Motor neuron (in vitro differentiated cells): ENCODE data around the gene FATE1. TPM values are rescaled to one million over a fixed set of nuclear protein-coding genes. Genes with fewer than 3 reads are reported as not detected.
A peak's percentile ranks its signal among the peaks of the same experiment; 100 is the strongest.

Source experiments
- ATAC-seq, 8 experiments: fragments of 200-7000 bp; cut with Tn5 transposase; replicated peaks in 6 of 8; 2 replicates each; pipeline ENCODE4 v1.8.0; 2021; ENCODE audit warnings: mild to moderate bottlenecking in 8 of 8, moderate library complexity in 8 of 8
- H3K27ac ChIP-seq, 2 donors: fragments of 250-450 bp; sonication (Bioruptor Pico); 2 replicates each; pipeline ENCODE4 v1.9.0; 2021; ENCODE audit warnings: antibody characterized with exemption in 2 of 2, mild to moderate bottlenecking in 2 of 2, moderate library complexity in 1 of 2
- H3K4me1 ChIP-seq, 2 donors: fragments of 250-450 bp; sonication (Bioruptor Pico); replicated peaks in 1 of 2; 2 replicates each; pipeline ENCODE4 v1.6.1; 2021; ENCODE audit warnings: antibody characterized with exemption in 2 of 2, mild to moderate bottlenecking in 2 of 2, moderate library complexity in 1 of 2
- H3K4me3 ChIP-seq, 5 donors: fragments of 250-450 bp; sonication (Bioruptor Pico); 2 replicates each; pipeline ENCODE4 v1.9.0; 2021; ENCODE audit warnings: antibody characterized with exemption in 5 of 5, mild to moderate bottlenecking in 5 of 5, moderate library complexity in 4 of 5
- WGBS, 10 experiments: fragments of 450-650 bp; shearing (Covaris generic); methylation state at CpG; one replicate each; pipeline ENCODE4 v1.0.0; 2022; 5-methylcytosine and 5-hydroxymethylcytosine counted together
- in situ Hi-C, 9 experiments: fragments of 400-800 bp; cut with MboI; loops; one replicate each; pipeline ENCODE4 v1.15.0; 2021; ENCODE audit warnings: low sequenced_read_pairs in 9 of 9, low pct_unique_long_range_greater_than_20kb in 2 of 9; ENCODE audit not compliant: unreplicated experiment in 9 of 9
- total RNA-seq, 8 experiments: library from RNA; unstranded; fragments of 300-600 nt; gene quantifications; 2 replicates each; pipeline versions ENCODE4 v1.2.3 to v1.2.4, GENCODE V29; 2022

The FATE1 gene, protein sequence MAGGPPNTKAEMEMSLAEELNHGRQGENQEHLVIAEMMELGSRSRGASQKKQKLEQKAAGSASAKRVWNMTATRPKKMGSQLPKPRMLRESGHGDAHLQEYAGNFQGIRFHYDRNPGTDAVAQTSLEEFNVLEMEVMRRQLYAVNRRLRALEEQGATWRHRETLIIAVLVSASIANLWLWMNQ
- total RNA-seq = 1 to 10 TPM in 2 of 8 experiments, under 1 TPM in 1, not detected in 5; 0.70 to 8.8 (median 1.1) TPM

DNA sequence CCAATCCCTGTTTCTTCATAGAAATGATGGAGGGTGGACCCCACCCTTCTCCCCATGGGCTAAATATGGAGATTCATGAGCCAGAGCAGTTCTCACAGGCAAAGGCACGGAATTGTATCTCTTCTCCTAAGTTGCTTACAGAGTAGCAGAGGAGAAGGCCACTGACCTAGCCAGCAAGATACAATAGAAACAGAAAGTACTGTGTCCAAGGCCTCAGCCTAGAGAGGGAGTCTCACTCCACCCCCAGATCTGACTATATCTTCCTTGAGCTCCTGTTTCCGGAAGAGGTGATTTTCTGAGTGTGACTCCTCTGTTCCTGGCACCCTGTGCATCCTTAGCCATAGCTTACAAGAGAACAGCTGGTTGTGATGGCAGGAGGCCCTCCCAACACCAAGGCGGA is at the start of gene FATE1:
Gene FATE1 (plus strand): TSS at position 284 of the 400 bp plus-strand sequence. CDS start 85 bp downstream, at position 369.
- Histone ChIP-seq H3K27ac (no peak within 1 kb of the TSS), H3K4me1 (no peaks in the 10 kb centered on the region), H3K4me3 (no peak within 1 kb of the TSS)
- peak in 2 of 8 experiments; percentile 47 to 58 for ATAC-seq
- in situ Hi-C loops = no loop called here
- 43 to 86% (median 65%) methylated on average over 1 to 2 of the region's 3 CpGs; no CpG with 5 or more reads in 6 of the 10 experiments for WGBS, 10 experiments

DNA sequence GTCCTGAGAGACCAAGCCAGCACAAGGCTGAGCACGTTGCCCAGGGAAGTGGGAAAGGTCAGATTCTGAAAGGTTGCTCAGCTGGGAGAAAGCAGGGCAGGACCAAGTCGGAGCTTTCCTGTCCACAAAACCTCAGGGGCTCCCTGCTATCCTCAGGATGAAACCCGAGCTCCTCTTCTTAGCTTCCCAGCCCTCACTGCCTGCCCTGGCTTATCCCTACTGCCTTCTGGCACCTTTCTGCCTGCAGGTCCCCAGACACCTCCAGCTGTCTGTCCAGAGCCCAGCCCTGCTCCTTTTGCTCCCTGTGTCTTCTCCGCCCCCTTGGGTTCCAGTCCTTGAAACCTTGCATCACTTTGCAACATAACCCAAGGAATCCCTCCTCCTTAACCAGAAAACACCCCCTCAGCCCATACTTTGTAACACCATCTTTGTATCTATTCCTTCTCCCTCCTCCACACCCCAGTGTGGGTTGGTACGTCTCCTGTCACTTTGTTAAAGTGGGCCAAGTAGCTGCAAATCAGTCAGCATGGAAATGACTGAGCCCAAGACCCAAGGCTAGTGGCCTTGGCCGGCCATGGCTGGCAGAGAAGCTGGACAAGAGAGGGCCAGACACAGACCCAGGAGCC is 40.6 kb upstream of the FATE1 start:
- H3K27ac ChIP-seq = no peak overlapping the region
- H3K4me3 ChIP-seq = no peak overlapping the region
- ATAC-seq = no peak
- WGBS, 10 experiments = 25 to 80% (median 38%) methylated on average over 1 to 5 of the region's 6 CpGs; no CpG with 5 or more reads in 7 of the 10 experiments
- H3K4me1 ChIP-seq = no peaks in the 10 kb centered on the region
- in situ Hi-C loops = loop anchor here in 4 of 9 experiments (25.0 kb wide), 2 partner anchors 163 to 513 kb away; no protein-coding TSS in a partner anchor

DNA sequence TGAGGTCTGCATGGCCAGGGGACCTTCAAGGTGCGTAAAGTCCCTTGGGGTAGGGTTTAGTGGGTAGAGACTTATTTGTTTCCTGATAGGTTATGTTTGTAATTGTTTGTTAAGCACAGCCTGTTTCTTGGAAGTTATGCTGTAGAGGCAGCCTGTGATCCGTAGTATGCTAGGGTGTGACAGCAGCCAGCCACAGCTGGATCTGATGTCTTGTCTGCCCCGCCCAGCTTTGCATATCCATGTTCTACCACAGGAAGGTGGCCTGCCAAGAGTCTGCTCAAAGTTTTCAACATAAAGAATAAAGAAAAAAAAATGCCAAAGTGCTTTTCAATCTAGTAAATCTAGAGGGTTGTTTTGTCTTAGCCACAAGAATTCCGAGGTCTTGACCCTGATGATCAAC is 39.6 kb upstream of the FATE1 start:
- H3K4me3 ChIP-seq = no peak overlapping the region
- no peaks in the 10 kb centered on the region for H3K4me1 ChIP-seq
- WGBS, 10 experiments = 0 to 92% (median 22%) methylated on average over 1 to 3 of the region's 4 CpGs; no CpG with 5 or more reads in 6 of the 10 experiments
- in situ Hi-C loops = loop anchor here in 4 of 9 experiments (25.0 kb wide), 2 partner anchors 164 to 514 kb away; no protein-coding TSS in a partner anchor
- ATAC-seq = peak in 3 of 8 experiments; percentile 88 to 96 (median 94)
- no peak overlapping the region for H3K27ac ChIP-seq

- no peak overlapping the region for H3K4me3 ChIP-seq
- in situ Hi-C loops = loop anchor here in 4 of 9 experiments (5.0 to 25.0 kb wide), 4 partner anchors 168 to 525 kb away; no protein-coding TSS in a partner anchor
- peak in 2 of 8 experiments; percentile 15 to 24 for ATAC-seq
- H3K27ac ChIP-seq = no peak overlapping the region
- WGBS, 10 experiments = 33 to 100% (median 83%) methylated on average over 1 to 2 of the region's 5 CpGs; no CpG with 5 or more reads in 6 of the 10 experiments
- H3K4me1 ChIP-seq = no peaks in the 10 kb centered on the region
These were observed 35.9 kb upstream of the FATE1 start for GRCh38 chrX:151679798-151680402.

DNA sequence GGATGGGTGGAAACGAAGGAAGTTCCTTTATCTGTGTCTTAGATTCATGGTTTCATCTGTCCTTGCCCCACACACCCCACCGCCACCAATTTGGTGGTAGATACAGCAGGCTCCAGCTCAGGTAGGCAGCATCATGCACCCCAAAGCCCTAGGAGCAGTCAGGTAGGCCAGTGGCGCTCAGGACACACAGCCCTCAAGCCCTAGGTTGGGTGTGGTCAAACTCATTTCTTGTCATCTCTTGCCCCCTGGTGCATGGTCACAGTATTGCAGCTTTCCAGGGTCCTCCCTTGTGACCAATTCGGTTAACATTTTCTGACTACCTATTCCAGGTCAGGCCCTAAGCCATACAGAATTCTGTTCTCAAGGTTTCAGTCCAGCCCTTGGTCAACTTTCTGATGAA is 35.0 kb upstream of the FATE1 start:
- in situ Hi-C loops = loop anchor here in 4 of 9 experiments (5.0 to 25.0 kb wide), 4 partner anchors 169 to 526 kb away; no protein-coding TSS in a partner anchor
- WGBS, 10 experiments = 0 to 20% methylated on average over 1 of the region's 4 CpGs; no CpG with 5 or more reads in 8 of the 10 experiments

GRCh38 chrX:151687635-151688034 is 28.2 kb upstream of the FATE1 start:
- in situ Hi-C loops = loop anchor here in 4 of 9 experiments (10.0 to 25.0 kb wide), 3 partner anchors 175 to 533 kb away; no protein-coding TSS in a partner anchor
- no peak for ATAC-seq
- H3K4me1 ChIP-seq = no peaks in the 10 kb centered on the region
- no peak overlapping the region for H3K4me3 ChIP-seq
- H3K27ac ChIP-seq = no peak overlapping the region

More for the DNA sequence above, 35.0 kb upstream of the FATE1 start:
- ATAC-seq = peak in 5 of 8 experiments; percentile 5 to 55 (median 44)
- Histone ChIP-seq H3K27ac (no peak overlapping the region), H3K4me1 (no peaks in the 10 kb centered on the region), H3K4me3 (no peak overlapping the region)

DNA sequence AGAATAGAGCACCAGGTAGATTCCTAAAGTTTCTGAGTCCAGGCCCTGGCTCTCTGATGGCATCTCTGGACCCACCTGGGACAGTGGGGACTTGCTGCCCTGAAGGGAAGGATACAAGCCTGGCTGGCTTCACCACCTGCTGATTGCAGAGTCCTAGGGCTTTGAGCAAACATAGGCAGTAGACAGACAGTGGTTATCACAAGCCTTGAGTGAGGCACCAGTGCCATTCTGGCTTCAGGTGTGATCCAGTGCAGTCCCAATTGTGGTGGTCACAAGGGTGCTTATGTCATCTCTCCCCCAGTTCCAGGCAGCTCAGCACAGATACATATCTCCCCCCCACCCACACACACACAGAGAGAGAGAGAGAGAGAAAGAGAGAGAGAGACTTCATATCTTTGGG is 27.1 kb upstream of the FATE1 start:
- Histone ChIP-seq H3K4me3 (no peak overlapping the region), H3K27ac (no peak overlapping the region), H3K4me1 (no peaks in the 10 kb centered on the region)
- no peak for ATAC-seq
- in situ Hi-C loops = loop anchor here in 4 of 9 experiments (10.0 to 25.0 kb wide), 3 partner anchors 176 to 534 kb away; no protein-coding TSS in a partner anchor

DNA sequence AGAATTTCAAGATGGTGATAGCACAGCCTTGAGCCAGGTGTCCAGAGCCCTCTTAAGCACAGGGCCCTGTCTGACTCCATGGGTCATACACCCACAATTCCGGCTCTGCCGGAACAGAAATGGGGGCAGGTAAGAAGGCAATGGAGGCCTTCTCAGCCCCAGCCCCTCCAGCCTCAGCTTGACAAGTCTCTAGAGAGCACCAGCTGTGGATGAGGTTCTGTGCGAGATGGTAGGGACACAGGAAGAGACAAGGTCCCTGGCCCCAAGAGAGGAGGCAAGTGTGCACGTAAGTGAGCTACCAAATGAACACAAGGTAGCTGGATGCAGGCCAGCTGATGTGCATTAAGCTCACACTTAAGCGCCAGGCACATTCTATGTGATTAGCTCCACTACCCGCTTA is 23.0 kb upstream of the FATE1 start:
- ATAC-seq = no peak
- in situ Hi-C loops = loop anchor here in 4 of 9 experiments (25.0 kb wide), 2 partner anchors 181 to 531 kb away; no protein-coding TSS in a partner anchor
- Histone ChIP-seq H3K4me3 (no peak overlapping the region), H3K4me1 (peaks cover 10 to 14% of the 10 kb centered on the region in 2 donors), H3K27ac (no peak overlapping the region)
- WGBS, 10 experiments = 70 to 100% (median 98%) methylated on average over 1 to 5 of the region's 6 CpGs; no CpG with 5 or more reads in 6 of the 10 experiments

DNA sequence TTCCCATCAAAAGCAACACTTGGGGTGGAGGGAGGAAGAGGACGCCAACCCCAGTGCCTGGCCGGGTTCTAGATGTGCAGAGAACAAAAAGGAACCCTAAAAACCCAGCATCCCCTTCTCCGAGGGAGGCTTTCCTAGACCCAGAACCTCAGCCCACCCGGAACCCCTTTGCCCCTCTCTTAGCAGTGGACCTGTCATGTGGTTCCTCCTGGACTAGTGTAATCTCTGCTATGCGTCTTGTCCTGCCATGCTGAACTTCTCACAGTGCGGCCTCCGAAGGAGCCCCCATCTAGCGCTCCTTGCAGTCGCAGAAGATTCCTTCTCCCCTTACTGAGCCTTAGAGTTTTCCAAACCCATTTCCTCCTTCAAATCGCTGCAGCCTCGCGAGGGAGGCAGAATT is 21.7 kb upstream of the FATE1 start:
- 10 to 100% methylated on average over 1 to 2 of the region's 12 CpGs; no CpG with 5 or more reads in 8 of the 10 experiments for WGBS, 10 experiments
- Histone ChIP-seq H3K27ac (no peak overlapping the region), H3K4me1 (peaks cover 10 to 14% of the 10 kb centered on the region in 2 donors), H3K4me3 (no peak overlapping the region)
- in situ Hi-C loops = loop anchor here in 4 of 9 experiments (25.0 kb wide), 2 partner anchors 182 to 532 kb away; no protein-coding TSS in a partner anchor
- no peak for ATAC-seq

DNA sequence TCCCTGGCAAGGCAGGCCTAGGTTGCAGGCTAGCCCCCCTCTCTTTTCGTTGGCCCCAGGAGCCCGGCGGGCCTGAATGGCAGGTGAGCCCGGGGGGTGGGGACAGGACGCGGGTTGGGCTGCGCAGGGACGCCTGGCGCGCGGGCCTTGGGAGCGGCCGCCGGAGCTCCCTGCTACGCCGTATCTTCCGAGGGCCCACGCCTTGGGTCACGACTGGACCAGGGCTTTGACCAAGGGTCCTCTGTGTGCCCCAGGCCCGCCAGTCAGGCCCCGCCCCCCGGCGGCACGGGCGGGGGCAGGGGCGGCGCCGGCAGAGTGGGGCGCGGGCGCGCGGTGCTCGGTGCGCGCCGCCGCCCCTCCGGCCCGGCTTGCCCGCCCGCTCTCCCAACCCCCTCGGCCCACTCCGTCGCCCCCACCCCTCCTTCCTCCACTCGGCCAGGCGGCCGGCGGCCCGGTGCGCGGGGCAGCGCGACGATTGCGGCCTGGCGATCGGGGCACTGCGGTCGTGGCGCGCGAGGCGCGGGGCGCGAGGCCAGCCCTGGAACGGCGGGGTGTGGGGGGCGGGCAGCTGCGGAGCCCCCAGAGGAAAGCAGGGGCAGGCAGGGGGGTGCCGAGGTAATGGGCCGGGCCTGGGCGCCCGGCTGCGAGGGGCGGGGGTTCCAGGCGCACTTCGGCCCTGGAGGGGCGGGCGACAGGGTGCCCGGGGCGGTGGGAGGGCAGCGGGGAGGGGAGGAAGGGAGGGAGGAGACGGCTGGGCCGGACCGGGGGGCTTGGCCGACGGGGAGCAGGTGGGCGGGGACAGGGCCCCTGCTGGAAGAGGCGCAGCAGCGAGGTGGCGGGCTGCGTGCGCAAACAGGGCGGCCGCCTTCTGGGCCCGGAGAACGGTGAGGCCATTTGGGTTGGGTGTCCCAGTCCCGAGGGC is 20.9 kb upstream of the FATE1 start, which contains the start of gene PRRG3:
Gene PRRG3 (plus strand): TSS at position 798 of the 922 bp plus-strand sequence. CDS start 3,357 bp downstream, outside the sequence.
- peaks cover 10 to 14% of the 10 kb centered on the region in 2 donors for H3K4me1 ChIP-seq
- H3K4me3 ChIP-seq = peak within 1 kb of the TSS; percentile 23 to 53 (median 33)
- H3K27ac ChIP-seq = no peak within 1 kb of the TSS
- in situ Hi-C loops = loop anchor here in 4 of 9 experiments (25.0 kb wide), 2 partner anchors 183 to 533 kb away; no protein-coding TSS in a partner anchor
- WGBS, 10 experiments = no CpG with 5 or more reads among the region's 100 CpGs
- ATAC-seq = peak in 6 of 8 experiments; percentile 30 to 81 (median 76)

GRCh38 chrX:151695583-151696340 is 20.1 kb upstream of the FATE1 start:
- Histone ChIP-seq H3K27ac (no peak overlapping the region), H3K4me1 (peaks cover 10 to 14% of the 10 kb centered on the region in 2 donors), H3K4me3 (peak overlapping the region; percentile 23 to 53 (median 33))
- in situ Hi-C loops = loop anchor here in 4 of 9 experiments (25.0 kb wide), 2 partner anchors 183 to 533 kb away; no protein-coding TSS in a partner anchor
- WGBS, 10 experiments = 15 to 28% methylated on average over 5 to 6 of the region's 19 CpGs; no CpG with 5 or more reads in 8 of the 10 experiments
- peak in 7 of 8 experiments; percentile 5 to 69 (median 56) for ATAC-seq
